HEK293 (cell line): ENCODE measurements around the gene SNN.

Source experiments
- CTCF ChIP-seq: fragments of 450-650 bp; formaldehyde crosslinking; IDR thresholded peaks from 2 replicates; pipeline ENCODE4 v1.5.1; 2016; ENCODE audit warnings: missing biosample characterization, missing genetic modification characterization
- HOXA7 ChIP-seq: sonication (generic); formaldehyde crosslinking; IDR thresholded peaks from 2 replicates; pipeline ENCODE4 v1.8.1; 2022; ENCODE audit warnings: missing genetic modification reagents, borderline replicate concordance
- YY1 ChIP-seq: fragments of 450-650 bp; formaldehyde crosslinking; IDR thresholded peaks from 2 replicates; pipeline ENCODE4 v1.5.1; 2018; ENCODE audit warnings: missing biosample characterization, missing genetic modification characterization
- ZNF280D ChIP-seq: fragments of 450-650 bp; formaldehyde crosslinking; IDR thresholded peaks from 2 replicates; pipeline ENCODE4 v1.5.1; 2016; ENCODE audit warnings: missing biosample characterization, missing genetic modification characterization

- no peak for TF ChIP-seq ZNF280D (tag by site-specific recombination)
- no peak for TF ChIP-seq YY1 (tag by site-specific recombination)
- TF ChIP-seq CTCF (tag by site-specific recombination) = no peak
- no peak for TF ChIP-seq HOXA7 (CRISPR knock-in tag)
Observed at GRCh38 chr16:11660565-11660964, 7.7 kb upstream of the SNN start.
